Loucy (cell line): ENCODE results near the gene PIEZO1.

Source experiments
- EZH2phosphoT487 ChIP-seq: fragments of 200-600 bp; IDR thresholded peaks from 2 replicates; pipeline ENCODE4 v1.6.1; 2018; ENCODE audit warnings: antibody characterized with exemption, mild to moderate bottlenecking, moderate library complexity, borderline replicate concordance
- TF ChIP-seq, protein P1 (sequence below): fragments of 200-600 bp; sonication (generic); conservative IDR thresholded peaks from 2 replicates; pipeline ENCODE4 v1.5.1; 2014; ENCODE audit warnings: mild to moderate bottlenecking, antibody characterized with exemption, low read length

DNA sequence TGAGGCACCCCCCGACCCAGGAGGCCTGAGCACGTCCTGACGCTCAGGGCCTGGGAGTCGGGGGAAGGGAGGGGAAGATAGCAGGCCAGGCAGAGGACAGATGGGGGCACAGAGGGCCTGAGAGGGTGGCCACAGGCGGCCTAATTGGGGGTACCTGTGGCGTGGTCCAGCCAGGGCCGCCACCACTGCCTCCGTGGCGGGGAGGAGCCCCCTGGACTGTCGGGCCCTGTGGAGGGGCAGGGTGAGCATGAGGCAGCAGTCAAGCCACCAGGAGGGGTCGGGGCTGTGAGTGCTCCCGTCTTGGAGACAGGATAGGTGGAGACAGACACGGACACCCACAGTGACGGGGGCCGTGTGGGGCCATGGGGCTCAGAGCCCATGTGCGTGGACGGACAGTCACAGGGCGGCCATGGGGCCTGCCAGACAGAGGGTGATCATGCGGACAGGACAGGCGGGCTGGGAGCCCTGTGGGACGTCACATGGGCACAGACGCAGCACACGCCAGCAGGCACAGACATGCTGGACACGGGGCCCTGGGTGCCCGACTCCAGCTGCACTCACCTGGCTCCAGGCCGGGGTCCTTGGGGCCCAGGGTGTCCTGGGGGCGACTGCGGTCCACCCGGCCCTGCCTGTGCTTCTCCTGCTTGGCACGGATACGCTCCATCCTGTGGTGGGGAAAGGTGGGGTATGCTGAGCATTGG is 60.0 kb downstream of the PIEZO1 start:
- TF ChIP-seq, protein P1, sequence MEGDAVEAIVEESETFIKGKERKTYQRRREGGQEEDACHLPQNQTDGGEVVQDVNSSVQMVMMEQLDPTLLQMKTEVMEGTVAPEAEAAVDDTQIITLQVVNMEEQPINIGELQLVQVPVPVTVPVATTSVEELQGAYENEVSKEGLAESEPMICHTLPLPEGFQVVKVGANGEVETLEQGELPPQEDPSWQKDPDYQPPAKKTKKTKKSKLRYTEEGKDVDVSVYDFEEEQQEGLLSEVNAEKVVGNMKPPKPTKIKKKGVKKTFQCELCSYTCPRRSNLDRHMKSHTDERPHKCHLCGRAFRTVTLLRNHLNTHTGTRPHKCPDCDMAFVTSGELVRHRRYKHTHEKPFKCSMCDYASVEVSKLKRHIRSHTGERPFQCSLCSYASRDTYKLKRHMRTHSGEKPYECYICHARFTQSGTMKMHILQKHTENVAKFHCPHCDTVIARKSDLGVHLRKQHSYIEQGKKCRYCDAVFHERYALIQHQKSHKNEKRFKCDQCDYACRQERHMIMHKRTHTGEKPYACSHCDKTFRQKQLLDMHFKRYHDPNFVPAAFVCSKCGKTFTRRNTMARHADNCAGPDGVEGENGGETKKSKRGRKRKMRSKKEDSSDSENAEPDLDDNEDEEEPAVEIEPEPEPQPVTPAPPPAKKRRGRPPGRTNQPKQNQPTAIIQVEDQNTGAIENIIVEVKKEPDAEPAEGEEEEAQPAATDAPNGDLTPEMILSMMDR, result no peak
- TF ChIP-seq EZH2phosphoT487, result no peak
